KMS-11 (cell line): ENCODE results near the gene AEN.
"Not testable (repeated sequence)": the region's sequence is repeated elsewhere in the genome, so short reads cannot be mapped to it uniquely, and the experiment has no call there.

ENCODE experiments used
- H2AFZ ChIP-seq: fragments of 200-600 bp; sonication (generic); 2 replicates; pipeline ENCODE4 v1.6.1; 2016; ENCODE audit warnings: antibody characterized with exemption, mixed run types, low read depth
- H3K27ac ChIP-seq: fragments of 200-600 bp; sonication (generic); 2 replicates; pipeline ENCODE4 v1.6.1; 2016; ENCODE audit warnings: mild to moderate bottlenecking, mixed run types
- H3K27me3 ChIP-seq: fragments of 200-600 bp; sonication (generic); 2 replicates; pipeline ENCODE4 v1.6.1; 2017; ENCODE audit warnings: mild to moderate bottlenecking, low read depth, mixed run types, moderate library complexity; ENCODE audit not compliant: insufficient read depth
- H3K36me3 ChIP-seq: fragments of 200-600 bp; sonication (generic); 2 replicates; pipeline ENCODE4 v1.6.1; 2017; ENCODE audit warnings: mild to moderate bottlenecking, mixed run types; ENCODE audit not compliant: insufficient read depth
- H3K4me1 ChIP-seq: fragments of 200-600 bp; sonication (generic); 2 replicates; pipeline ENCODE4 v1.6.1; 2016; ENCODE audit warnings: mild to moderate bottlenecking, low read depth, mixed run types; ENCODE audit not compliant: poor library complexity, severe bottlenecking
- H3K4me2 ChIP-seq: fragments of 200-600 bp; sonication (generic); 2 replicates; pipeline ENCODE4 v1.7.0; 2016; ENCODE audit warnings: mild to moderate bottlenecking, mixed run types
- H3K4me3 ChIP-seq: fragments of 200-600 bp; sonication (generic); IDR thresholded peaks from 2 replicates; pipeline ENCODE4 v1.6.1; 2017; ENCODE audit warnings: low read depth, low read length, mixed read lengths; ENCODE audit not compliant: insufficient read depth
- H3K79me2 ChIP-seq: fragments of 200-600 bp; sonication (generic); 2 replicates; pipeline ENCODE4 v1.6.1; 2016; ENCODE audit warnings: low read depth, mixed run types; ENCODE audit not compliant: insufficient read depth
- H3K9ac ChIP-seq: fragments of 200-600 bp; sonication (generic); 2 replicates; pipeline ENCODE4 v1.6.1; 2016; ENCODE audit warnings: mild to moderate bottlenecking, mixed run types
- H4K20me1 ChIP-seq: fragments of 200-600 bp; sonication (generic); 2 replicates; pipeline ENCODE4 v1.6.1; 2016; ENCODE audit warnings: mild to moderate bottlenecking, mixed run types; ENCODE audit not compliant: insufficient read depth
- TF ChIP-seq, protein P1 (sequence below): fragments of 200-600 bp; sonication (generic); conservative IDR thresholded peaks from 2 replicates; pipeline ENCODE4 v1.6.1; 2017; ENCODE audit warnings: low read depth, mild to moderate bottlenecking, antibody characterized with exemption, low read length, moderate library complexity, mixed read lengths

AEN gene

DNA sequence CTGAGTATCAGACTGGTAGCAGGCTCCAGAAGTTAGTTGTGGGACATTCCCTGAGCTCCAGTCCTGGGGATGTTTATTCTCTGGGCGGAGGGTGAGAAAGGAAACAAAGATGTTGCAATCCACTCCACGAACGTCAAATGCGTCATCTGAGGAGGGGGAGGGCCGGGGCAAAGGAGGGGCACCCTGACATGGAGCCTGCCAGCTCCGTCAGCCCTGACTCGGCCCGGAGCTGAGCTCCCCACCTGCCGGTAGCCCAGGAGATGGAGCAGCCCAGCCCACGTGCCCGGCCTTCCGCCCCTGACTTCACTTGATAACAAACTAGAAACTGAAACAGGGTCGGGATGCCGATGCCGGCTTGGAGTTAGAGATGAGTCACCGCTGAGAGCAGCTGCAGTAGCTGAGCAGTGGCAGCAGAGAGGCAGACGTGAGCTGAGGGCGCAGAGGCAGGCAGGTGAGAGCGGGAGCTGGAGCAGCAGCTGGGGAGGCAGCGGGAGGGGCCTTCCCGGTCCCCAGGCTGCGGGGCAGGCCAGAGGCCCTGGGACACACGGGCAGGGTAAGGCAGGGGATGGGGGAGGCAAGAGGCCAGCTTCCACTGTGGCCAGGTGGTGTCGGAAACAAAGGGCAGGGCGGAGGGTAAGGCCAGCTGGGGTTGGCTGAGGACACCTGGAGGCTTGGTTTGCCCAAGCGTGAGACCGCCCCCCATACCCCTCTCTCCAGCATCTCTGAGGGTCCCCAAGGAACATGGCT is 17.7 kb downstream of the AEN start, which contains the start of gene ISG20:
ISG20 (plus strand) TSS at position 391 of the 747 bp plus-strand sequence; CDS start at position 742, 351 bp downstream.
- Histone ChIP-seq H3K4me2 (peak within 1 kb of the TSS; percentile 85), H3K27me3 (no peaks in the 10 kb centered on the region), H3K9ac (peak within 1 kb of the TSS; percentile 67), H2AFZ (peak within 1 kb of the TSS; percentile 10; the same call in 1 of the 2 replicates), H3K4me1 (peaks cover 70% of the 10 kb centered on the region), H4K20me1 (no peaks in the 10 kb centered on the region), H3K27ac (peak within 1 kb of the TSS; percentile 86), H3K4me3 (peak within 1 kb of the TSS; percentile 24), H3K36me3 (no peaks in the 10 kb centered on the region), H3K79me2 (peaks cover 10% of the 10 kb centered on the region; the same call in 1 of the 2 replicates)
- TF ChIP-seq, protein P1, sequence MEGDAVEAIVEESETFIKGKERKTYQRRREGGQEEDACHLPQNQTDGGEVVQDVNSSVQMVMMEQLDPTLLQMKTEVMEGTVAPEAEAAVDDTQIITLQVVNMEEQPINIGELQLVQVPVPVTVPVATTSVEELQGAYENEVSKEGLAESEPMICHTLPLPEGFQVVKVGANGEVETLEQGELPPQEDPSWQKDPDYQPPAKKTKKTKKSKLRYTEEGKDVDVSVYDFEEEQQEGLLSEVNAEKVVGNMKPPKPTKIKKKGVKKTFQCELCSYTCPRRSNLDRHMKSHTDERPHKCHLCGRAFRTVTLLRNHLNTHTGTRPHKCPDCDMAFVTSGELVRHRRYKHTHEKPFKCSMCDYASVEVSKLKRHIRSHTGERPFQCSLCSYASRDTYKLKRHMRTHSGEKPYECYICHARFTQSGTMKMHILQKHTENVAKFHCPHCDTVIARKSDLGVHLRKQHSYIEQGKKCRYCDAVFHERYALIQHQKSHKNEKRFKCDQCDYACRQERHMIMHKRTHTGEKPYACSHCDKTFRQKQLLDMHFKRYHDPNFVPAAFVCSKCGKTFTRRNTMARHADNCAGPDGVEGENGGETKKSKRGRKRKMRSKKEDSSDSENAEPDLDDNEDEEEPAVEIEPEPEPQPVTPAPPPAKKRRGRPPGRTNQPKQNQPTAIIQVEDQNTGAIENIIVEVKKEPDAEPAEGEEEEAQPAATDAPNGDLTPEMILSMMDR = peak; percentile 34

DNA sequence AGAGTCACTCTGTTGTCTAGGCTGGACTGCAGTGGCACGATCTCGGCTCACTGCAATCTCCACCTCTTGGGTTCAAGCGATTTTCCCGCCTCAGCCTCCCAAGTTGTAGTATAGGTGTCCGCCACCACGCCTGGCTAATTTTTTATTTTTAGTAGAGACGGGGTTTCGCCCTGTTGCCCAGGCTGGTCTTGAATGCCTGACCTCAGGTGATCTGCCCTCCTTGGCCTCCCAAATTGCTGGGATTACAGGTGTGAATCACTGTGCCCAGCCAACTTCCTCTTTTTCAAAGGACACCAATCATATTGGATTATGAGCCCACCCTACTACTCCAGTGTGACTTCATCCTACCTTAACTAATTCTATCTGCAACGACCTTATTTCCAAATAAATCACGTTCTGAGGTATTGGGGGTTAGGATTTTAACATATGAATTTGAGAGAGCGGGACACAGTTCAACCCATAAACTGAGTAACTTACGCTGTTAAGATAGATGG is 20.9 kb downstream of the AEN start:
- H2AFZ ChIP-seq = no peak overlapping the region
- no peak overlapping the region for H3K9ac ChIP-seq
- no peaks in the 10 kb centered on the region for H3K79me2 ChIP-seq
- no peaks in the 10 kb centered on the region for H3K27me3 ChIP-seq
- TF ChIP-seq, protein P1 = no peak
- no peak overlapping the region for H3K27ac ChIP-seq
- no peak overlapping the region for H3K4me3 ChIP-seq
- H3K4me1 ChIP-seq = peaks cover 39% of the 10 kb centered on the region
- no peaks in the 10 kb centered on the region for H3K36me3 ChIP-seq
- no peaks in the 10 kb centered on the region for H4K20me1 ChIP-seq
- H3K4me2 ChIP-seq = no peak overlapping the region

DNA sequence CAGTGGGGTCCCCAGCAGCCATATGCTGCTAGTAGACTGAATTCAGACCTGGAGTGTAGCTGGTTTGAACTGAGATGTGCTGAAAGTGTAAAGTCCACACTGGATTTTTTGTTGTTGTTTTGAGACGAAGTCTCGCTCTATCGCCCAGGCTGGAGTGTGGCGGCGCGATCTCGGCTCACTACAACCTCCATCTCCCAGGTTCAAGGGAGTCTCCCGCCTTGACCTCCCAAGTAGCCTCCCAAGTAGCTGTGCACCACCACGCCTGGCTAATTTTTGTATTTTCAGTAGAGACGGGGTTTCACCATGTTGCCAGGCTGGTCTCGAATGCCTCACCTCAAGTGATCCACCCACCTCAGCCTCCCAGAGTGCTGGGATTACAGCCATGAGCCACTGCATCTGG is 21.4 kb downstream of the AEN start:
- not testable (repeated sequence) for H2AFZ ChIP-seq

DNA sequence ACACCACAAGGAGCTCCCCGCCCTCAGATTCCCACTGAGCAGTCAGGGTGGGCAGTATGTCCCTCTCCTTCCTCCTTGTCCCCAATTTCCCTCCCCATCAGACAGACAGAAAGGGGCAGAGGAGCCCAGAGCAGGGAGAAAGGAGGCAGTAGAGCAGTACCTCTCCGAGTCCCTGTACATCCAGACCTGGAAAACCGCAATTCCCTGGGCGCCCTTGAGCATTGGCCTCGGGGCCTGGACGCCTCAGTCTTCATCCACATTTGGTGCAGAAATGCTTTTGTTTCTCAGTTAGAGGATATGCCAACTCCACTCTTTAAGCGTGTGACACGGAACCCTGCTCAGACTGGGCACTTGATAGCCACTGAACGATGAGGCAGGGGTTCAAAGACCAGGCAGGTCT is 23.6 kb downstream of the AEN start:
- Histone ChIP-seq H3K4me1 (peaks cover 16% of the 10 kb centered on the region), H3K4me2 (no peak overlapping the region), H4K20me1 (no peaks in the 10 kb centered on the region), H3K79me2 (no peaks in the 10 kb centered on the region), H3K36me3 (no peaks in the 10 kb centered on the region), H2AFZ (no peak overlapping the region), H3K27me3 (no peaks in the 10 kb centered on the region), H3K9ac (no peak overlapping the region), H3K27ac (no peak overlapping the region), H3K4me3 (no peak overlapping the region)
- TF ChIP-seq, protein P1 = no peak

More for the DNA sequence above, 21.4 kb downstream of the AEN start:
- H3K36me3 ChIP-seq, H3K9ac ChIP-seq, H4K20me1 ChIP-seq, H3K4me2 ChIP-seq, H3K79me2 ChIP-seq, H3K27ac ChIP-seq, H3K27me3 ChIP-seq, H3K4me3 ChIP-seq: not testable (repeated sequence)
- H3K4me1 ChIP-seq = peaks cover 34% of the 10 kb centered on the region
